Spleen (tissue), 11 donors: ENCODE results near the gene RPA3. TPM values are rescaled to one million over a fixed set of nuclear protein-coding genes. Genes with fewer than 3 reads are reported as not detected.

ENCODE experiments used
- DNase-seq: peaks from one replicate; pipeline ENCODE4 v3.0.0-alpha.2; 2020
- H3K27ac ChIP-seq, 8 donors: fragments of 200-600 bp; sonication (generic) in 7 of 8; 1 replicate in 4 of 8; 2 replicates in 4 of 8; pipeline versions ENCODE4 v1.5.0 to v1.8.0; 2016 to 2021; ENCODE audit warnings: inconsistent platforms in 4 of 8, mild to moderate bottlenecking in 4 of 8, moderate library complexity in 1 of 8
- H3K27me3 ChIP-seq, 7 donors: fragments of 200-600 bp; sonication (generic) in 6 of 7; replicated peaks in 1 of 7; 1 replicate in 4 of 7; 2 replicates in 3 of 7; pipeline versions ENCODE4 v1.5.0 to v1.8.0; 2016 to 2021; ENCODE audit warnings: inconsistent platforms in 3 of 7, mild to moderate bottlenecking in 1 of 7
- H3K36me3 ChIP-seq, 6 donors: fragments of 200-600 bp; sonication (generic) in 5 of 6; 1 replicate in 4 of 6; 2 replicates in 2 of 6; pipeline versions ENCODE4 v1.5.0 to v1.8.0; 2016 to 2021; ENCODE audit warnings: inconsistent platforms in 2 of 6
- H3K4me1 ChIP-seq, 6 donors: fragments of 200-600 bp; sonication (generic) in 5 of 6; 1 replicate in 3 of 6; 2 replicates in 3 of 6; pipeline versions ENCODE4 v1.5.0 to v1.8.0; 2016 to 2021; ENCODE audit warnings: inconsistent platforms in 3 of 6
- H3K4me3 ChIP-seq, 8 donors: fragments of 200-600 bp; sonication (generic) in 7 of 8; 1 replicate in 4 of 8; 2 replicates in 4 of 8; pipeline versions ENCODE4 v1.5.0 to v1.8.0; 2016 to 2021; ENCODE audit warnings: inconsistent platforms in 4 of 8, mild to moderate bottlenecking in 4 of 8, moderate library complexity in 2 of 8
- H3K9me3 ChIP-seq, 8 donors: fragments of 200-600 bp; sonication (generic) in 7 of 8; 1 replicate in 4 of 8; 2 replicates in 4 of 8; pipeline versions ENCODE4 v1.5.0 to v1.8.0; 2016 to 2021; ENCODE audit warnings: inconsistent platforms in 4 of 8
- POLR2A ChIP-seq, 3 donors: fragments of 450-650 bp; IDR thresholded peaks; one replicate each; pipeline ENCODE4 v1.5.1; 2017; ENCODE audit warnings: antibody characterized with exemption in 3 of 3, mild to moderate bottlenecking in 1 of 3
- POLR2AphosphoS5 ChIP-seq, 3 donors: sonication (generic); formaldehyde crosslinking; IDR thresholded peaks; one replicate each; pipeline ENCODE4 v1.5.1; 2017; ENCODE audit warnings: antibody characterized with exemption in 3 of 3
- WGBS, 5 donors: extraction: QIAGEN DNeasy Blood & Tissue Kit in 3 of 5; methylation state at CpG; one replicate each; pipeline versions ENCODE4 v1.1.5 to v1.1.7; 2013 to 2018; 5-methylcytosine and 5-hydroxymethylcytosine counted together
- intact Hi-C: fragments of 100-400 bp; cut with DNase I; formaldehyde crosslinking; loops from one replicate; pipeline ENCODE4 v1.15.0; 2023; ENCODE audit warnings: low total_unique reads
- polyA plus RNA-seq, 3 donors: library from polyadenylated mRNA; stranded (reverse); fragments of 200-250 nt; gene quantifications; one replicate each; pipeline ENCODE4 v1.2.1, GENCODE V29; 2013
- total RNA-seq, 7 donors: library from RNA; depleted of rRNA in 3 of 7; stranded (reverse); fragments of >200 nt in 3 of 7; fragmentation: NEBNext Ultra II Directional in 4 of 7; extraction: Animal tissue kit (Norgen Biotek cat#: 25700) in 4 of 7; gene quantifications; one replicate each; pipeline versions ENCODE4 v1.1.0 to v1.2.1, GENCODE V29; 2016 to 2021
- TF ChIP-seq, protein P1 (sequence below), 11 experiments: fragments of 200-600 bp in 7 of 11; fragments of 450-650 bp in 4 of 11; sonication (generic) in 4 of 11; IDR thresholded peaks in 8 of 11; conservative IDR thresholded peaks in 3 of 11; 1 replicate in 7 of 11; 2 replicates in 4 of 11; pipeline versions ENCODE4 v1.4.0 to v1.8.0; 2016 to 2021; ENCODE audit warnings: antibody characterized with exemption in 11 of 11, inconsistent platforms in 4 of 11, mild to moderate bottlenecking in 1 of 11
- donor health status: healthy with polysubstance abuse.
- donor health status: DM: no; HTN: no; CAD: no; lungs with moderate emphysema.
- donor health status: DM: no; HTN: no; CAD: no.
- donor health status: Bipolar disorder and iron deficiency.
- donor health status: healthy.
- donor health status: DM: no; HTN: no; CAD: no.
- donor health status: DM: yes; HTN: yes; CAD: no.

The RPA3 gene
- total and polyA plus RNA-seq, 10 donors = 18.0 to 41.8 (median 28.2) TPM

DNA sequence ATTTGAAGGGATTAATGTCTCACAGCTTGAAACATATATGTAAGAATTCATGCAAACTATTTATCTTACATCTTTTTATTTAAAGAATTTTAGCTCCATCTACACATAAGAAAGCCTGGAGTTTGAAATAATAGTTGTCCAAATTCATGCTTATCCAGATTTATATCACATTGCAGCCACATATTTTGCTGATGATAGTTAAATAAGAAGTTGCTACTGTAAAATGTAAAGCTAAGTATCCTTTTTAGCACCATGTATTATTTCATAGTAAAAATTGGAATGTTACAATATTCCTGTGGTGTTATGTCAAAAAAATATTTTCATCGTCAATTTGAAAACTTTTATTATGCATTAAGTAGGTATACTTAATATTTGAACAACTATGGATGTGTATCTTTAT lies 105.2 kb downstream of the RPA3 start:
- no peak for DNase-seq
- intact Hi-C loops = no loop called here
- Histone ChIP-seq H3K27ac (no peak overlapping the region), H3K4me3 (no peak overlapping the region), H3K36me3 (peaks cover 0 to 29% (median 2%) of the 10 kb centered on the region in 6 donors), H3K4me1 (no peaks in the 10 kb centered on the region), H3K27me3 (no peaks in the 10 kb centered on the region), H3K9me3 (no peaks in the 10 kb centered on the region)
- 91 to 100% (median 95%) methylated on average over 1 of the region's 1 CpG for WGBS, 5 donors
- TF ChIP-seq POLR2A (IDR thresholded peaks at IDR 0.05) = no peak
- TF ChIP-seq POLR2AphosphoS5 (IDR thresholded peaks at IDR 0.05) = no peak
- TF ChIP-seq, protein P1, sequence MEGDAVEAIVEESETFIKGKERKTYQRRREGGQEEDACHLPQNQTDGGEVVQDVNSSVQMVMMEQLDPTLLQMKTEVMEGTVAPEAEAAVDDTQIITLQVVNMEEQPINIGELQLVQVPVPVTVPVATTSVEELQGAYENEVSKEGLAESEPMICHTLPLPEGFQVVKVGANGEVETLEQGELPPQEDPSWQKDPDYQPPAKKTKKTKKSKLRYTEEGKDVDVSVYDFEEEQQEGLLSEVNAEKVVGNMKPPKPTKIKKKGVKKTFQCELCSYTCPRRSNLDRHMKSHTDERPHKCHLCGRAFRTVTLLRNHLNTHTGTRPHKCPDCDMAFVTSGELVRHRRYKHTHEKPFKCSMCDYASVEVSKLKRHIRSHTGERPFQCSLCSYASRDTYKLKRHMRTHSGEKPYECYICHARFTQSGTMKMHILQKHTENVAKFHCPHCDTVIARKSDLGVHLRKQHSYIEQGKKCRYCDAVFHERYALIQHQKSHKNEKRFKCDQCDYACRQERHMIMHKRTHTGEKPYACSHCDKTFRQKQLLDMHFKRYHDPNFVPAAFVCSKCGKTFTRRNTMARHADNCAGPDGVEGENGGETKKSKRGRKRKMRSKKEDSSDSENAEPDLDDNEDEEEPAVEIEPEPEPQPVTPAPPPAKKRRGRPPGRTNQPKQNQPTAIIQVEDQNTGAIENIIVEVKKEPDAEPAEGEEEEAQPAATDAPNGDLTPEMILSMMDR (IDR thresholded peaks at IDR 0.05 in 8 of 11, conservative IDR thresholded peaks at IDR 0.05 in 3 of 11) = no peak

DNA sequence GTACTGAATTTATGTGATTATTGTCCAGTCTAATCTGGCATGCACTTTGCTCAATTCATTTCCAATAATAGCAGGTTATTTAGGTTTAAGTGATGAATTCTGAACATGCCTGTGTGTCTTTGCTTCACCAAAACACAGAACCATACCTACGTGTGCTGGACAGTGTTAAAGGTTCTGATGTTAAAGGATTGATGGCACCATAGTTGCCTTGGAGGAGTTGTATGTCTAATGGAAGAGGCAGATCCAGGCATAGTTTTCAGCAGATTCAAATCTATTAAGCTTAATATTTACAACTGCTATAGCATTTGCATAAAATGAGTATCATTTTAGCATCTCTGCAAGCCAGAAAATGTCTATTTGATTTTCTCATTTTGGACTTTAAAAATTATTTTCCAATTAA lies 105.9 kb downstream of the RPA3 start:
- Histone ChIP-seq H3K27me3 (no peaks in the 10 kb centered on the region), H3K27ac (no peak overlapping the region), H3K9me3 (no peaks in the 10 kb centered on the region), H3K4me1 (no peaks in the 10 kb centered on the region), H3K4me3 (no peak overlapping the region), H3K36me3 (peaks cover 0 to 36% (median 7%) of the 10 kb centered on the region in 6 donors)
- DNase-seq = no peak
- no peak for TF ChIP-seq POLR2AphosphoS5 (IDR thresholded peaks at IDR 0.05)
- TF ChIP-seq, protein P1 (IDR thresholded peaks at IDR 0.05 in 8 of 11, conservative IDR thresholded peaks at IDR 0.05 in 3 of 11) = no peak
- TF ChIP-seq POLR2A (IDR thresholded peaks at IDR 0.05) = no peak
- intact Hi-C loops = no loop called here
- 89 to 98% (median 95%) methylated on average over 1 of the region's 1 CpG for WGBS, 5 donors

DNA sequence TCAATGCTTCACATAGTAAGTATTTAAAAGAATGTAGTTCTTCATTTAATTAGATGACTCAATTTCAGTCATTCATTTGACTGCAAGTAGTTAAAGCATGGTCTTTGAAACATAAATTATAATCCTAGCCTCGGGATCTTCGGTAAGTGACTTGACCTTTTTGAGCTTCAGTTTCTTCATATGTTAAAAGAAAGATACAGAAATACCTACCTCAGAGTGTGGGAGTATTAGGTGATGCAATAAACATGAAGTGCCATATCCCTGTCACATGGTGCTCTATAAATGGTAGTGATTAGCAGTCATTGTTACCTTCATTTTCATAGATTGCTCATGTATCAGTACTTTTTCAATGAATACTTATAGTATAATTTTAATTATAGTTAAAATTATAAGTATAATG lies 109.1 kb downstream of the RPA3 start:
- DNase-seq = no peak
- no peaks in the 10 kb centered on the region for H3K4me1 ChIP-seq
- H3K4me3 ChIP-seq = no peak overlapping the region
- H3K27me3 ChIP-seq = no peaks in the 10 kb centered on the region
- H3K9me3 ChIP-seq = no peaks in the 10 kb centered on the region
- 92 to 96% (median 93%) methylated on average over 2 of the region's 2 CpGs for WGBS, 5 donors
- H3K27ac ChIP-seq = no peak overlapping the region
- intact Hi-C loops = no loop called here
- peaks cover 0 to 61% (median 14%) of the 10 kb centered on the region in 6 donors for H3K36me3 ChIP-seq
- no peak for TF ChIP-seq POLR2A (IDR thresholded peaks at IDR 0.05)
- TF ChIP-seq POLR2AphosphoS5 (IDR thresholded peaks at IDR 0.05) = no peak
- TF ChIP-seq, protein P1 (IDR thresholded peaks at IDR 0.05 in 8 of 11, conservative IDR thresholded peaks at IDR 0.05 in 3 of 11) = no peak

DNA sequence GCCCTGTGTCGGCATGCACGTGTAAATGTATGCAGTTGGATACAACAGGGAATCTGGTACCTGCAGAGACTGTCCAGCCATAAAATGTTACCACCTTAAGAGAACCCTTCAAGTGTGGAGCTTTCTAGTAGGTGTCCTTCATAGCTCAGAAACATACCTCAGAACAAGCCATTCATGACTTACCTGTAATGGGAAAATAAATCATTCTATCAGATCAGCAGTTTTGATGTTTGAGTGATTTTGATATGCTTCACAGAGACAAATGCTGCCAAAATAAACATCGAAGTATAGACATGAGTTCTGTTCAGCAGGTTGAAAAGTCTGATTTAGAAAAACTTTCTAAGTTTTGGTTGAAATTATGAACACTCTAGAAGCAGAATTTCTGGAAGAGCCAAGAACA lies 111.4 kb downstream of the RPA3 start:
- Histone ChIP-seq H3K27ac (no peak overlapping the region), H3K4me3 (no peak overlapping the region)
- DNase-seq = no peak

More for the DNA sequence above, 111.4 kb downstream of the RPA3 start:
- 62 to 84% (median 63%) methylated on average over 3 of the region's 3 CpGs for WGBS, 5 donors
- intact Hi-C loops = no loop called here
- Histone ChIP-seq H3K4me1 (no peaks in the 10 kb centered on the region), H3K27me3 (no peaks in the 10 kb centered on the region), H3K9me3 (no peaks in the 10 kb centered on the region), H3K36me3 (peaks cover 0 to 61% (median 14%) of the 10 kb centered on the region in 6 donors)
- TF ChIP-seq POLR2AphosphoS5 (IDR thresholded peaks at IDR 0.05) (no peak), POLR2A (IDR thresholded peaks at IDR 0.05) (no peak)
- TF ChIP-seq, protein P1 (IDR thresholded peaks at IDR 0.05 in 8 of 11, conservative IDR thresholded peaks at IDR 0.05 in 3 of 11) = no peak
